Activated CD4-positive, alpha-beta memory T cell treated with anti-CD3 and anti-CD28 coated beads, Interleukin-2, amount 10 ng/mL, durations not matched to agents 7 days and 5 days (primary cell): ENCODE results near the gene SCML2. TPM values are rescaled to one million over a fixed set of nuclear protein-coding genes. Genes with fewer than 3 reads are reported as not detected.
"Not testable (repeated sequence)": the region's sequence is repeated elsewhere in the genome, so short reads cannot be mapped to it uniquely, and the experiment has no call there.

Experiments
- CTCF ChIA-PET: fragments of 350-600 bp; sonication (Branson Sonifier 250); formaldehyde crosslinking; loops from one replicate; lab custom pipeline; 2021; ENCODE audit warnings: antibody characterized with exemption, inconsistent platforms; lab: Charles Lee
- POLR2A ChIA-PET: fragments of 350-600 bp; sonication (Branson Sonifier 250); formaldehyde crosslinking; loops from one replicate; lab custom pipeline; 2021; ENCODE audit warnings: antibody characterized with exemption; lab: Charles Lee
- DNase-seq: peaks from one replicate; pipeline ENCODE4 v3.0.0-alpha.2; 2020
- H3K27ac Mint-ChIP-seq: one replicate; pipeline ENCODE4 v1.8.0; 2021; ENCODE audit warnings: mild to moderate bottlenecking, mixed read lengths
- H3K27me3 Mint-ChIP-seq: one replicate; pipeline ENCODE4 v1.8.0; 2021; ENCODE audit warnings: mixed read lengths
- H3K36me3 Mint-ChIP-seq: one replicate; pipeline ENCODE4 v1.8.0; 2021; ENCODE audit warnings: low read depth, mixed read lengths
- H3K4me1 Mint-ChIP-seq: one replicate; pipeline ENCODE4 v1.8.0; 2021; ENCODE audit warnings: mixed read lengths
- H3K4me3 Mint-ChIP-seq: one replicate; pipeline ENCODE4 v1.8.0; 2021; ENCODE audit warnings: mild to moderate bottlenecking, mixed read lengths
- H3K9me3 Mint-ChIP-seq: one replicate; pipeline ENCODE4 v1.8.0; 2021; ENCODE audit warnings: mixed read lengths
- total RNA-seq, 2 experiments: library from RNA; stranded (reverse); gene quantifications; one replicate each; pipeline ENCODE4 v1.2.3, GENCODE V29; 2021

Gene SCML2
- total RNA-seq, 2 experiments from 2014 or later, result 2.2 to 2.5 TPM

DNA sequence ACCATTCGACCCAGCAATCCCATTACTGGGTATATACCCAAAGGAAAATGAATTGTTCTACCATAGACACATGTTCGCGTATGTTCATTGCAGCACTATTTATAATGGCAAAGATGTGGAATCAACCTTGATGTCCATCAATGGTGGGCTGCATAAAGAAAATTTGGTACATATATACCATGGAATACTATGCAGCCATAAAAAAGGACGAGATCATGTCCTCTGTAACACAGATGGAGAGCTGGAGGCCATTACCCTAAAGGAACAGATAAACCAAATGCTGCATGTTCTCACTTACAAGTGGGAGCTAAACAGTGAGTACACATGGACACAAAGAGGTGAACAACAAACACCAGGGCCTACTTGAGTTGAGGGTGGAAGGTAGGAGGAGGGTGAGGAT, 45.1 kb downstream of the SCML2 start:
- H3K4me3 Mint-ChIP-seq, result no peak overlapping the region
- H3K27me3 Mint-ChIP-seq, result no peaks in the 10 kb centered on the region
- CTCF ChIA-PET, result no interaction called here
- no peaks in the 10 kb centered on the region for H3K4me1 Mint-ChIP-seq
- POLR2A ChIA-PET, result no interaction called here
- no peak for DNase-seq
- H3K9me3 Mint-ChIP-seq, result no peaks in the 10 kb centered on the region
- no peak overlapping the region for H3K27ac Mint-ChIP-seq
- H3K36me3 Mint-ChIP-seq, result peaks cover 3% of the 10 kb centered on the region

DNA sequence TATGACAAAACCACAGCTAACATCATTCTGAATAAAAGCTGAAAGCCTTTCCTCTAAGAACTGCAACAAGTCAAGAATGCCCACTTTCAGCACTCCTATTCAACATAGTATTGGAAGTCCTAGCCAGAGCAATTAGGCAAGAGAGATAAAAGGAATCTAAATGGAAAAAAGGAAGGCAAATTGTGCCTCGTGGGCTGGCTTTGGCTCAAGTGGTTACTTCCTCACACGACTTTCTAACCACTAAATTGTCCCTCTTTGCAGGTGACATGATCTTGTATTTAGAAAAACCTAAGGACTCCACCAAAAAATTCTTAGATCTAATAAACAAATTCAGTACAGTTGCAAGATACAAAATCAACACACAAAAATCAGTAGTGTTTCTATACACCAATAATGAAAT, 57.2 kb downstream of the SCML2 start:
- Mint-ChIP-seq H3K4me3 (no peak overlapping the region), H3K36me3 (no peaks in the 10 kb centered on the region), H3K27ac (no peak overlapping the region), H3K4me1 (no peaks in the 10 kb centered on the region), H3K9me3 (peaks cover 5% of the 10 kb centered on the region), H3K27me3 (no peaks in the 10 kb centered on the region)
- no peak for DNase-seq
- CTCF ChIA-PET, result no interaction called here
- POLR2A ChIA-PET, result no interaction called here

DNA sequence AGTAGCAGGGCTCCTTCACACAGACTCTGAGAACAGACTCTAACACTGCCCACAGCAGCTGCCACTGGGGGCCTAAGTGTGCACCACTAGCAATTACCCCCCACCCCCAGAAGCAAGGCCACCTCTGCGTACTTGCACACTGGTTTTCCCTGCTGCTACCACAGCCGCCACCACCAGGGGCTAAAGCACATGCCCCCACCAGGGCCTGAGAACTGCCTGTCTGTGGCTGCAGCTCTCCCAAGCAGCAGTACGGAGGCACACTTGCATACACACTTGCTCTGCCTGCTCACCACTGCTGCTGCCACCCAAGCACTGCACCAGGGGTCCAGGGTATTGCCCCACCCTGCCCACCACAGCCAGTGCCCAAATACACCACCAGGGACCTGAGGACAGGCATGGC, 59.6 kb downstream of the SCML2 start:
- Mint-ChIP-seq H3K4me3 (no peak overlapping the region), H3K36me3 (no peaks in the 10 kb centered on the region), H3K4me1 (no peaks in the 10 kb centered on the region), H3K9me3 (peaks cover 5% of the 10 kb centered on the region), H3K27ac (no peak overlapping the region), H3K27me3 (no peaks in the 10 kb centered on the region)
- ChIA-PET POLR2A (no interaction called here), CTCF (no interaction called here)
- no peak for DNase-seq

DNA sequence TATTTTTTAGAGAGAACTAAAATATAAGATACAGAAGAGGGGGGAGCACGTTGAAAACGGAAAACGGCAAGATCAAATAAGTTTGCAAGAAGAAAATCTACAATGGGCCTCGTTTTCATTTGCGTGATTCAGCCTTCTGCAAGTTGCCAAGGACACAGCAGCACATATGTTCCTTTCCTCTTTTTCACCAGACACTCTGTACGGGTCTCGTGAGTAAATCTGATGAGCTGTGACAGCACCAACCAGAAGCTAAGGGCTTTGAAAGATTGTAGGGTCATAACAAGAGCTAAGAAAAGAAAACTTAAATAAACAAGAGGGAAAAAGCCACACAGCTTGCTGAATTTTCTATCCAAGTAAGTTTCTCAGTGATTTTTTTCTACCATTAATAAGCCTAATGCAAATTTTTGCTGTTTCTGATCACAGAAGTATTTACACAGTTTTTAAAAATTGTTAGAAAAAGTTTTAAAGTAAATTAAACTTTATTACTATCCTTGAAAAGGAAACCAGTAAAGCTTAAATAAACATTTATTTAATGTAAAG, 63.4 kb downstream of the SCML2 start:
- no peaks in the 10 kb centered on the region for H3K9me3 Mint-ChIP-seq
- DNase-seq, result no peak
- POLR2A ChIA-PET, result no interaction called here
- H3K36me3 Mint-ChIP-seq, result no peaks in the 10 kb centered on the region
- CTCF ChIA-PET, result no interaction called here
- H3K4me3 Mint-ChIP-seq, result no peak overlapping the region
- no peaks in the 10 kb centered on the region for H3K4me1 Mint-ChIP-seq
- H3K27me3 Mint-ChIP-seq, result no peaks in the 10 kb centered on the region
- H3K27ac Mint-ChIP-seq, result no peak overlapping the region

GRCh38 chrX:18290200-18290599, 64.3 kb downstream of the SCML2 start:
- POLR2A ChIA-PET, result no interaction called here
- Mint-ChIP-seq H3K4me3 (no peak overlapping the region), H3K27me3 (no peaks in the 10 kb centered on the region), H3K36me3 (no peaks in the 10 kb centered on the region), H3K9me3 (no peaks in the 10 kb centered on the region), H3K4me1 (no peaks in the 10 kb centered on the region), H3K27ac (no peak overlapping the region)
- DNase-seq, result no peak
- CTCF ChIA-PET, result no interaction called here

- Mint-ChIP-seq H3K27me3 (no peaks in the 10 kb centered on the region), H3K27ac (no peak overlapping the region), H3K9me3 (no peaks in the 10 kb centered on the region), H3K36me3 (no peaks in the 10 kb centered on the region), H3K4me1 (no peaks in the 10 kb centered on the region), H3K4me3 (no peak overlapping the region)
- no peak for DNase-seq
- POLR2A ChIA-PET, result no interaction called here
- CTCF ChIA-PET, result no interaction called here
These were observed 65.8 kb downstream of the SCML2 start for GRCh38 chrX:18288716-18289115.

- CTCF ChIA-PET, result no interaction called here
- H3K9me3 Mint-ChIP-seq, result no peaks in the 10 kb centered on the region
- DNase-seq, result no peak
- H3K27ac Mint-ChIP-seq, result no peak overlapping the region
- POLR2A ChIA-PET, result no interaction called here
- no peaks in the 10 kb centered on the region for H3K27me3 Mint-ChIP-seq
- no peaks in the 10 kb centered on the region for H3K4me1 Mint-ChIP-seq
- H3K36me3 Mint-ChIP-seq, result no peaks in the 10 kb centered on the region
- no peak overlapping the region for H3K4me3 Mint-ChIP-seq
These were observed 68.1 kb downstream of the SCML2 start for GRCh38 chrX:18286322-18286831.

- POLR2A ChIA-PET, result no interaction called here
- H3K9me3 Mint-ChIP-seq, result peaks cover 3% of the 10 kb centered on the region
These were observed 76.0 kb downstream of the SCML2 start for GRCh38 chrX:18278449-18278848.

GRCh38 chrX:18272222-18272621, 82.3 kb downstream of the SCML2 start:
- no peak for DNase-seq
- no peaks in the 10 kb centered on the region for H3K9me3 Mint-ChIP-seq
- H3K4me1 Mint-ChIP-seq, result no peaks in the 10 kb centered on the region
- H3K27me3 Mint-ChIP-seq, result no peaks in the 10 kb centered on the region
- H3K36me3 Mint-ChIP-seq, result no peaks in the 10 kb centered on the region
- H3K27ac Mint-ChIP-seq, result no peak overlapping the region
- ChIA-PET CTCF (no interaction called here), POLR2A (no interaction called here)
- H3K4me3 Mint-ChIP-seq, result no peak overlapping the region

More at GRCh38 chrX:18278449-18278848, 76.0 kb downstream of the SCML2 start:
- Mint-ChIP-seq H3K27me3 (no peaks in the 10 kb centered on the region), H3K36me3 (no peaks in the 10 kb centered on the region), H3K27ac (no peak overlapping the region), H3K4me3 (no peak overlapping the region), H3K4me1 (no peaks in the 10 kb centered on the region)
- no peak for DNase-seq
- CTCF ChIA-PET, result no interaction called here

DNA sequence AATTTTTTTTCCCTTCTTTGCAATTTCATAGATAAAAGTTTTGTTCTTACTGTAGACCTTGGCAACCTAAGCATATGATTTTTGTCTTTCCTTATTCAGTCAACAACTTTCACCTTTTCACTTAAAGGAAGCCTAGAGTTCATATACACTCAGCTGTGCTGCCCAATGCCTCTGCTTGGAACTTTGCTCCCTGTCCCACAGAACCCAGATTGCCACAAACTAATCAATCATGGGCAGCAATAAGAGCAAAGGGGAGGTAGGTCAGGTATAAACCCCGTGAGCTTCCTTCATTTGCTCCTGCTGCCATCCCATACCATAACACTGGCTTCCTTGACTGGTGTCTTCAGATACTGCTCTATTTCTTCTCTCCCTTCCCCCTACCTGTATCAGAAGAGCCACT, 82.8 kb downstream of the SCML2 start:
- DNase-seq, result no peak
- H3K27me3 Mint-ChIP-seq, result no peaks in the 10 kb centered on the region
- no peaks in the 10 kb centered on the region for H3K4me1 Mint-ChIP-seq
- H3K4me3 Mint-ChIP-seq, result no peak overlapping the region
- no peaks in the 10 kb centered on the region for H3K9me3 Mint-ChIP-seq
- ChIA-PET CTCF (no interaction called here), POLR2A (no interaction called here)
- H3K36me3 Mint-ChIP-seq, result no peaks in the 10 kb centered on the region
- H3K27ac Mint-ChIP-seq, result no peak overlapping the region

GRCh38 chrX:18271309-18271708, 83.2 kb downstream of the SCML2 start:
- no peaks in the 10 kb centered on the region for H3K4me1 Mint-ChIP-seq
- H3K27ac Mint-ChIP-seq, result no peak overlapping the region
- H3K4me3 Mint-ChIP-seq, result no peak overlapping the region
- no peak for DNase-seq
- CTCF ChIA-PET, result no interaction called here
- POLR2A ChIA-PET, result no interaction called here
- H3K9me3 Mint-ChIP-seq, result no peaks in the 10 kb centered on the region
- H3K27me3 Mint-ChIP-seq, result no peaks in the 10 kb centered on the region
- no peaks in the 10 kb centered on the region for H3K36me3 Mint-ChIP-seq

DNA sequence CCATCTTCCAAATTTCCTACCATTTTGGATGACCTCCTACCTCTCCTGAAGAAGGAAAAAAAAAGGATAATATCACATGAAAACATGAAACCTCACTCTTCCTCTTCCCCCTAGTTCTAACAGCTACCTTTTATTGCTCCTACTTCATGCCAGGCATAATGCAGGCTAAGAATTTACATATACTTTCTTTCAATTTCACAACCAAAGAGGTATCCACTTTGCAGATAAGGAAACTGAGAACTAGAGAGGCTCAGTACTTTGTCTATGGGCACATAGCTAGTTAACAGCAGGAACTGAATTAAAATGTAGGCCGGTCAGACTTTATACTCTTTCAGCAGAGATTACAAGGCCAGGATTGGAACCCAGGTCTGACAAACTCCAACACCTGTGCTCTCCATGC, 99.4 kb downstream of the SCML2 start:
- CTCF ChIA-PET, result no interaction called here

GRCh38 chrX:18252644-18253359, 101.7 kb downstream of the SCML2 start:
- CTCF ChIA-PET, result no interaction called here
- POLR2A ChIA-PET, result no interaction called here
- Mint-ChIP-seq H3K9me3 (no peaks in the 10 kb centered on the region), H3K36me3 (no peaks in the 10 kb centered on the region), H3K4me3 (no peak overlapping the region), H3K27ac (no peak overlapping the region), H3K27me3 (no peaks in the 10 kb centered on the region), H3K4me1 (no peaks in the 10 kb centered on the region)
- no peak for DNase-seq

More for the DNA sequence above, 99.4 kb downstream of the SCML2 start:
- H3K27me3 Mint-ChIP-seq, result no peaks in the 10 kb centered on the region
- no peak for DNase-seq
- H3K27ac Mint-ChIP-seq, result no peak overlapping the region
- no peaks in the 10 kb centered on the region for H3K36me3 Mint-ChIP-seq
- H3K4me1 Mint-ChIP-seq, result no peaks in the 10 kb centered on the region
- H3K4me3 Mint-ChIP-seq, result no peak overlapping the region
- POLR2A ChIA-PET, result no interaction called here
- no peaks in the 10 kb centered on the region for H3K9me3 Mint-ChIP-seq

- H3K27ac Mint-ChIP-seq, H3K36me3 Mint-ChIP-seq, H3K27me3 Mint-ChIP-seq, POLR2A ChIA-PET, H3K4me3 Mint-ChIP-seq, DNase-seq, CTCF ChIA-PET, H3K9me3 Mint-ChIP-seq, H3K4me1 Mint-ChIP-seq: not testable (repeated sequence)
These were observed 124.8 kb downstream of the SCML2 start for GRCh38 chrX:18229646-18230045.
